HepG2 (cell line): ENCODE results near the gene FERMT2. TPM values are rescaled to one million over a fixed set of nuclear protein-coding genes. Genes with fewer than 3 reads are reported as not detected.

Experiments used
- ARID3A ChIP-seq: IDR thresholded peaks from 2 replicates; pipeline ENCODE4 v1.6.1; 2012; ENCODE audit warnings: low read depth, low read length, improper control_type of control experiment
- ATF4 ChIP-seq, 2 experiments: fragments of 450-650 bp in 1 of 2; sonication (generic) in 1 of 2; formaldehyde crosslinking; IDR thresholded peaks; 2 replicates each; pipeline versions ENCODE4 v1.5.0 to v1.8.0; 2020 to 2022; ENCODE audit warnings: mild to moderate bottlenecking in 1 of 2, missing genetic modification reagents in 1 of 2
- CSRNP2 ChIP-seq: sonication (generic); formaldehyde crosslinking; conservative IDR thresholded peaks from 2 replicates; pipeline ENCODE4 v1.8.0; 2022; ENCODE audit warnings: low read depth, missing genetic modification reagents
- EP300 ChIP-seq, 3 experiments: sonication (generic) in 1 of 3; formaldehyde crosslinking in 1 of 3; IDR thresholded peaks; 2 replicates each; pipeline versions ENCODE4 v1.5.1 to v1.6.1; 2011 to 2020; ENCODE audit warnings: low read depth in 2 of 3, low read length in 2 of 3, borderline replicate concordance in 1 of 3, improper control_type of control experiment in 1 of 3, mild to moderate bottlenecking in 1 of 3, missing genetic modification reagents in 1 of 3, moderate library complexity in 1 of 3
- HIC2 ChIP-seq: sonication (generic); formaldehyde crosslinking; IDR thresholded peaks from 2 replicates; pipeline ENCODE4 v1.9.0; 2022; ENCODE audit warnings: low read depth, missing genetic modification reagents
- HOXD1 ChIP-seq: sonication (generic); formaldehyde crosslinking; IDR thresholded peaks from 2 replicates; pipeline ENCODE4 v1.5.0; 2020; ENCODE audit warnings: missing genetic modification reagents
- MAX ChIP-seq: IDR thresholded peaks from 2 replicates; pipeline ENCODE4 v1.6.1; 2012; ENCODE audit warnings: inconsistent platforms
- MEF2D ChIP-seq: sonication (generic); formaldehyde crosslinking; IDR thresholded peaks from 2 replicates; pipeline ENCODE4 v1.5.1; 2020; ENCODE audit warnings: mild to moderate bottlenecking, missing genetic modification reagents
- MIER3 ChIP-seq: IDR thresholded peaks from 2 replicates; pipeline ENCODE4 v1.6.1; 2016; ENCODE audit warnings: missing compliant biosample characterization, borderline replicate concordance
- PATZ1 ChIP-seq: sonication (generic); formaldehyde crosslinking; IDR thresholded peaks from 2 replicates; pipeline ENCODE4 v1.4.0; 2020; ENCODE audit warnings: missing genetic modification reagents
- SIN3B ChIP-seq: fragments of 150-350 bp; IDR thresholded peaks from 2 replicates; pipeline ENCODE4 v1.6.1; 2014; ENCODE audit warnings: low read length
- SRSF4 ChIP-seq: fragments of 200-400 bp; formaldehyde crosslinking; IDR thresholded peaks from one replicate; pipeline ENCODE4 v1.6.1; 2018; ENCODE audit warnings: mild to moderate bottlenecking, low read depth, low read length, moderate library complexity; ENCODE audit not compliant: poor library complexity, severe bottlenecking
- YEATS2 ChIP-seq: sonication (generic); formaldehyde crosslinking; IDR thresholded peaks from 2 replicates; pipeline ENCODE4 v1.4.0; 2020; ENCODE audit warnings: missing genetic modification reagents, borderline replicate concordance
- ZNF121 ChIP-seq: sonication (generic); formaldehyde crosslinking; IDR thresholded peaks from 2 replicates; pipeline ENCODE4 v1.5.0; 2020; ENCODE audit warnings: mild to moderate bottlenecking, missing genetic modification reagents
- ZNF124 ChIP-seq: sonication (generic); formaldehyde crosslinking; IDR thresholded peaks from 2 replicates; pipeline ENCODE4 v1.4.0; 2020; ENCODE audit warnings: missing genetic modification reagents
- ZNF281 ChIP-seq: sonication (generic); formaldehyde crosslinking; IDR thresholded peaks from 2 replicates; pipeline ENCODE4 v1.4.0; 2020; ENCODE audit warnings: missing genetic modification reagents, borderline replicate concordance
- ZNF382 ChIP-seq: sonication (generic); formaldehyde crosslinking; IDR thresholded peaks from 2 replicates; pipeline ENCODE4 v1.5.0; 2020; ENCODE audit warnings: missing genetic modification reagents, mild to moderate bottlenecking, borderline replicate concordance
- ZNF891 ChIP-seq: sonication (generic); formaldehyde crosslinking; IDR thresholded peaks from 2 replicates; pipeline ENCODE4 v1.5.0; 2020; ENCODE audit warnings: mild to moderate bottlenecking, missing genetic modification reagents
- polyA plus RNA-seq, 8 experiments: library from polyadenylated mRNA; depleted of rRNA in 3 of 8; stranded (reverse) in 7 of 8; unstranded in 1 of 8; fragments of >200 nt; fragmentation: Illumina TruSeq in 4 of 8; extraction: Trizol in 4 of 8; gene quantifications; 2 replicates each; pipeline versions ENCODE4 v1.2.1 to v1.2.3, GENCODE V29; 2011 to 2016; ENCODE audit warnings: low read depth in 4 of 8, missing spikeins in 1 of 8, mixed read lengths in 1 of 8; ENCODE audit not compliant: insufficient read depth in 1 of 8
- total RNA-seq, 5 experiments: library from RNA; depleted of rRNA; stranded (reverse); fragments of >200 nt; fragmentation: Illumina TruSeq; extraction: Trizol; gene quantifications; 2 replicates each; pipeline ENCODE4 v1.2.3, GENCODE V29; 2016; ENCODE audit warnings: low read depth in 1 of 5

The FERMT2 gene
- total and polyA plus RNA-seq, 2 of the 13 experiments (the other 11 are each of a cell fraction or from before 2014, with no cell fraction given): 36.2 to 60.4 TPM

GRCh38 chr14:52926953-52927352, 23.9 kb downstream of the FERMT2 start (continued):
- TF ChIP-seq CSRNP2 (CRISPR knock-in tag) (no peak), HOXD1 (CRISPR knock-in tag) (no peak), ARID3A (peak; percentile 69), SIN3B (no peak), ATF4 (CRISPR knock-in tag; IDR thresholded peaks at IDR 0.05) (0 out of 4 replicates have a peak, but pooled peaks of 1 of the 2 experiments have one; percentile 29), ZNF121 (CRISPR knock-in tag) (no peak), MAX (no peak), MIER3 (CRISPR knock-in tag) (no peak), MEF2D (CRISPR knock-in tag) (no peak), PATZ1 (CRISPR knock-in tag) (no peak), HIC2 (CRISPR knock-in tag) (no peak), EP300 (IDR thresholded peaks at IDR 0.05; ENCODE audit: low read depth in 2 of 2, low read length in 2 of 2) (peak in 1 of 2 experiments; percentile 5; a peak in 1 of 4 replicates), EP300 (CRISPR knock-in tag; IDR thresholded peaks at IDR 0.05; ENCODE audit: borderline replicate concordance) (no peak), ZNF382 (CRISPR knock-in tag) (no peak), SRSF4 (no peak), ZNF891 (CRISPR knock-in tag) (no peak), ZNF124 (no peak), YEATS2 (CRISPR knock-in tag) (no peak), ZNF281 (no peak)
